Mammary epithelial cell (primary cell): ENCODE data around the gene TOLLIP.

Experiments used
- EZH2 ChIP-seq: IDR thresholded peaks from 2 replicates; pipeline ENCODE4 v1.6.1; 2012; ENCODE audit warnings: low read length, inconsistent platforms, borderline replicate concordance
- TF ChIP-seq, protein P1 (sequence below), 2 donors: IDR thresholded peaks in 1 of 2; conservative IDR thresholded peaks in 1 of 2; 2 replicates each; pipeline ENCODE4 v1.5.1; 2011 to 2012; ENCODE audit warnings: inconsistent platforms in 2 of 2, low read length in 2 of 2, mild to moderate bottlenecking in 2 of 2, control low read depth in 1 of 2, low read depth in 1 of 2; ENCODE audit not compliant: insufficient read depth in 1 of 2; ENCODE audit errors: extremely low read depth in 1 of 2

DNA sequence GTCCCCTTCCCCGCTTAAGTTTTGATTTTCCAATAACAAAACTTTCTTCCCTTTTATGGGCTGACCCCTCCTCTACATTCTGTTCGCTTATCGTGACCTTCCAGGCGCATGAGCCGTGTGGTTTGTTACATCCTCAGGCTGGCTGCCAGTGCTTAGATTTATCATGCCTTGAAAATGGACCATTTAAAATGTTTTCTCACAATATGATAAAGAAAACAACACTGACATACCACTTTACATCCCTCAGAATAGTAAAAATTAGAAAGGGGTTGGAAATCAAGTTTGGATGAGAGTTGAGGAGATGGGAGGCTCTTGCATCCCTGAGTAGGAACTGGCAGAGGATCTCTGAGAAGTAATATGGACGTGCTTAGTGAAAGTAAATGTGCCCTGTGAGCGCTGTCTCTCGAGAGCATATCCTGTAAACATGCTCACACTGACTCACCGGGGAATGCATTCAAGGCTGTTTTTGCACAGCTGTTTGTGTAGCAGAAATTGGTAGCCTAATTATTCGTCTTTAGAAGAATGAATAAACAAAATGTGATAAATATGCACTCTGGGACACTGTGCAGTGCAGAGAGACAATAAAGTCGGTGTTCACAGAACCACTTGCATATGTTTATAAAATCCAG is 17.1 kb upstream of the TOLLIP start:
- TF ChIP-seq, protein P1, sequence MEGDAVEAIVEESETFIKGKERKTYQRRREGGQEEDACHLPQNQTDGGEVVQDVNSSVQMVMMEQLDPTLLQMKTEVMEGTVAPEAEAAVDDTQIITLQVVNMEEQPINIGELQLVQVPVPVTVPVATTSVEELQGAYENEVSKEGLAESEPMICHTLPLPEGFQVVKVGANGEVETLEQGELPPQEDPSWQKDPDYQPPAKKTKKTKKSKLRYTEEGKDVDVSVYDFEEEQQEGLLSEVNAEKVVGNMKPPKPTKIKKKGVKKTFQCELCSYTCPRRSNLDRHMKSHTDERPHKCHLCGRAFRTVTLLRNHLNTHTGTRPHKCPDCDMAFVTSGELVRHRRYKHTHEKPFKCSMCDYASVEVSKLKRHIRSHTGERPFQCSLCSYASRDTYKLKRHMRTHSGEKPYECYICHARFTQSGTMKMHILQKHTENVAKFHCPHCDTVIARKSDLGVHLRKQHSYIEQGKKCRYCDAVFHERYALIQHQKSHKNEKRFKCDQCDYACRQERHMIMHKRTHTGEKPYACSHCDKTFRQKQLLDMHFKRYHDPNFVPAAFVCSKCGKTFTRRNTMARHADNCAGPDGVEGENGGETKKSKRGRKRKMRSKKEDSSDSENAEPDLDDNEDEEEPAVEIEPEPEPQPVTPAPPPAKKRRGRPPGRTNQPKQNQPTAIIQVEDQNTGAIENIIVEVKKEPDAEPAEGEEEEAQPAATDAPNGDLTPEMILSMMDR (conservative IDR thresholded peaks at IDR 0.05 in 1 of 2, IDR thresholded peaks at IDR 0.05 in 1 of 2; ENCODE audit: extremely low read depth in 1 of 2, insufficient read depth in 1 of 2, low read depth in 1 of 2, low read length in 2 of 2) = no peak
- no peak for TF ChIP-seq EZH2
